Left colon (tissue), 2 donors: Measurements from ENCODE around the gene CMTM5. TPM values are rescaled to one million over a fixed set of nuclear protein-coding genes. Genes with fewer than 3 reads are reported as not detected.
"Not testable (repeated sequence)": the region's sequence is repeated elsewhere in the genome, so short reads cannot be mapped to it uniquely, and the experiment has no call there.

Experiments
- ATAC-seq: fragments of 200-7000 bp; cut with Tn5 transposase; one replicate; pipeline ENCODE4 v1.9.1; 2020; ENCODE audit warnings: mild to moderate bottlenecking, moderate library complexity
- DNase-seq, 2 donors: peaks; one replicate each; pipeline ENCODE4 v3.0.0-alpha.2; 2020
- intact Hi-C, 2 donors: fragments of 100-400 bp; cut with DNase I in 1 of 2; cut with micrococcal nuclease in 1 of 2; formaldehyde crosslinking; loops; one replicate each; pipeline versions ENCODE4 v1.11.2 to v1.14.0; 2022; cut with DNase I, micrococcal nuclease
- total RNA-seq, 2 donors: library from RNA; stranded (reverse); fragmentation: NEBNext Ultra II Directional; extraction: Animal tissue kit (Norgen Biotek cat#: 25700); gene quantifications; one replicate each; pipeline ENCODE4 v1.2.1, GENCODE V29; 2021
- donor health status: DM: no; HTN: no; CAD: no.
- donor health status: DM: yes; HTN: yes; CAD: no.

CMTM5 gene
- total RNA-seq, 2 donors from 2014 or later: 1.6 TPM; not detected in 1

- intact Hi-C loops: no loop called here
- DNase-seq: no peak
- no peak for ATAC-seq
Measured at GRCh38 chr14:23405516-23406025, 28.7 kb downstream of the CMTM5 start.

GRCh38 chr14:23406244-23406643, 29.4 kb downstream of the CMTM5 start:
- ATAC-seq: no peak
- intact Hi-C loops: no loop called here
- DNase-seq: no peak

- intact Hi-C loops: no loop called here
- DNase-seq: no peak
- ATAC-seq: no peak
Measured at GRCh38 chr14:23406725-23407355, 30.0 kb downstream of the CMTM5 start.

- DNase-seq: no peak
- ATAC-seq: no peak
- intact Hi-C loops: no loop called here
Measured at GRCh38 chr14:23407516-23408306, 30.9 kb downstream of the CMTM5 start, which contains the start of gene MYH6. MYH6 (minus strand) TSS chr14:23408273; CDS start chr14:23407223, 1,050 bp downstream.

- DNase-seq: no peak
- intact Hi-C loops: no loop called here
- no peak for ATAC-seq
Measured at GRCh38 chr14:23408307-23408630, 31.4 kb downstream of the CMTM5 start.

GRCh38 chr14:23409475-23409874, 32.6 kb downstream of the CMTM5 start:
- no peak for ATAC-seq
- intact Hi-C loops: no loop called here
- no peak for DNase-seq

- ATAC-seq (no peak), DNase-seq (no peak)
- intact Hi-C loops: no loop called here
Measured at GRCh38 chr14:23409966-23410635, 33.3 kb downstream of the CMTM5 start.

- intact Hi-C loops: no loop called here
- ATAC-seq: no peak
Measured at GRCh38 chr14:23411563-23412525, 35.0 kb downstream of the CMTM5 start.

GRCh38 chr14:23413681-23414080, 36.8 kb downstream of the CMTM5 start:
- ATAC-seq (no peak), DNase-seq (no peak)
- intact Hi-C loops: no loop called here

More at GRCh38 chr14:23411563-23412525, 35.0 kb downstream of the CMTM5 start:
- DNase-seq: no peak

GRCh38 chr14:23414254-23414653, 37.4 kb downstream of the CMTM5 start:
- ATAC-seq (no peak), DNase-seq (no peak)
- intact Hi-C loops: no loop called here

GRCh38 chr14:23414906-23415820, 38.3 kb downstream of the CMTM5 start:
- DNase-seq (no peak), ATAC-seq (no peak)
- intact Hi-C loops: no loop called here

- no peak for ATAC-seq
- DNase-seq: no peak
- intact Hi-C loops: no loop called here
Measured at GRCh38 chr14:23415821-23416778, 39.3 kb downstream of the CMTM5 start.

GRCh38 chr14:23416801-23417200, 40.0 kb downstream of the CMTM5 start:
- intact Hi-C loops: no loop called here
- no peak for DNase-seq
- ATAC-seq: no peak

GRCh38 chr14:23417269-23417668, 40.4 kb downstream of the CMTM5 start:
- intact Hi-C loops, DNase-seq, ATAC-seq: not testable (repeated sequence)

- ATAC-seq: no peak
- DNase-seq: no peak
- intact Hi-C loops: no loop called here
Measured at GRCh38 chr14:23418021-23418420, 41.2 kb downstream of the CMTM5 start.

- ATAC-seq, DNase-seq, intact Hi-C loops: not testable (repeated sequence)
Measured at GRCh38 chr14:23419646-23420045, 42.8 kb downstream of the CMTM5 start.

- DNase-seq (no peak), ATAC-seq (no peak)
- intact Hi-C loops: no loop called here
Measured at GRCh38 chr14:23421594-23421993, 44.7 kb downstream of the CMTM5 start.
